Measurements from ENCODE around the gene QDPR.
"Not testable (repeated sequence)": the region's sequence is repeated elsewhere in the genome, so short reads cannot be mapped to it uniquely, and the experiment has no call there.

DNA sequence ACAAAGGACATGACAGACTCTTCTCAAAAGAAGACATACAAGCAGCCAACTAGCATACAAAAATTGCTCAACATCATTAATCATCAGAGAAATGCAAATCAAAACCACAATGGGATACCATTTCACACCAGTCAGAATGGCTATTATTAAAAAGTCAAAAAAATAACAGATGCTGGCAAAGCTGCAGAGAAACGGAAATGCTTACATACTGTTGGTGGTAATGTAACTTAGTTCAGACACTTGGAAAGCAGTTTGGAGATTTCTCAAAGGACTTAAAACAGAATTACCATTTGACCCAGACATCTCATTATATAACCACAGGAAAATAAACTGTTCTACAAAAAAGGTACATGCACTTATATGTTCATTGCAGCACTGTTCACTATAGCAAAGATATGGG, 69.4 kb downstream of the QDPR start:
- TF ChIP-seq, protein P1, sequence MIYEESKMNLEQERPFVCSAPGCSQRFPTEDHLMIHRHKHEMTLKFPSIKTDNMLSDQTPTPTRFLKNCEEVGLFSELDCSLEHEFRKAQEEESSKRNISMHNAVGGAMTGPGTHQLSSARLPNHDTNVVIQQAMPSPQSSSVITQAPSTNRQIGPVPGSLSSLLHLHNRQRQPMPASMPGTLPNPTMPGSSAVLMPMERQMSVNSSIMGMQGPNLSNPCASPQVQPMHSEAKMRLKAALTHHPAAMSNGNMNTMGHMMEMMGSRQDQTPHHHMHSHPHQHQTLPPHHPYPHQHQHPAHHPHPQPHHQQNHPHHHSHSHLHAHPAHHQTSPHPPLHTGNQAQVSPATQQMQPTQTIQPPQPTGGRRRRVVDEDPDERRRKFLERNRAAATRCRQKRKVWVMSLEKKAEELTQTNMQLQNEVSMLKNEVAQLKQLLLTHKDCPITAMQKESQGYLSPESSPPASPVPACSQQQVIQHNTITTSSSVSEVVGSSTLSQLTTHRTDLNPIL (CRISPR knock-in tag; IDR thresholded peaks at IDR 0.05; ENCODE audit: low read depth), result not testable (repeated sequence)
- TF ChIP-seq ISL1 (CRISPR knock-in tag; IDR thresholded peaks at IDR 0.05); TOX (CRISPR knock-in tag; IDR thresholded peaks at IDR 0.05; ENCODE audit: borderline replicate concordance): not testable (repeated sequence)
- TF ChIP-seq, protein P2, sequence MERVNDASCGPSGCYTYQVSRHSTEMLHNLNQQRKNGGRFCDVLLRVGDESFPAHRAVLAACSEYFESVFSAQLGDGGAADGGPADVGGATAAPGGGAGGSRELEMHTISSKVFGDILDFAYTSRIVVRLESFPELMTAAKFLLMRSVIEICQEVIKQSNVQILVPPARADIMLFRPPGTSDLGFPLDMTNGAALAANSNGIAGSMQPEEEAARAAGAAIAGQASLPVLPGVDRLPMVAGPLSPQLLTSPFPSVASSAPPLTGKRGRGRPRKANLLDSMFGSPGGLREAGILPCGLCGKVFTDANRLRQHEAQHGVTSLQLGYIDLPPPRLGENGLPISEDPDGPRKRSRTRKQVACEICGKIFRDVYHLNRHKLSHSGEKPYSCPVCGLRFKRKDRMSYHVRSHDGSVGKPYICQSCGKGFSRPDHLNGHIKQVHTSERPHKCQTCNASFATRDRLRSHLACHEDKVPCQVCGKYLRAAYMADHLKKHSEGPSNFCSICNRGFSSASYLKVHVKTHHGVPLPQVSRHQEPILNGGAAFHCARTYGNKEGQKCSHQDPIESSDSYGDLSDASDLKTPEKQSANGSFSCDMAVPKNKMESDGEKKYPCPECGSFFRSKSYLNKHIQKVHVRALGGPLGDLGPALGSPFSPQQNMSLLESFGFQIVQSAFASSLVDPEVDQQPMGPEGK (CRISPR knock-in tag; IDR thresholded peaks at IDR 0.05; ENCODE audit: borderline replicate concordance), result not testable (repeated sequence)
